Lower leg skin (tissue), 3 donors: Measurements from ENCODE around the gene ATP6V0E1.

ENCODE experiments used
- POLR2A ChIP-seq, 2 donors: fragments of 450-650 bp; IDR thresholded peaks; one replicate each; pipeline ENCODE4 v1.6.1; 2016 to 2017; ENCODE audit warnings: antibody characterized with exemption in 2 of 2, mild to moderate bottlenecking in 1 of 2, moderate library complexity in 1 of 2
- TF ChIP-seq, protein P1 (sequence below), 3 donors: fragments of 450-650 bp; IDR thresholded peaks; one replicate each; pipeline ENCODE4 v1.5.1; 2016; ENCODE audit warnings: antibody characterized with exemption in 3 of 3, mild to moderate bottlenecking in 3 of 3, moderate library complexity in 2 of 3

DNA sequence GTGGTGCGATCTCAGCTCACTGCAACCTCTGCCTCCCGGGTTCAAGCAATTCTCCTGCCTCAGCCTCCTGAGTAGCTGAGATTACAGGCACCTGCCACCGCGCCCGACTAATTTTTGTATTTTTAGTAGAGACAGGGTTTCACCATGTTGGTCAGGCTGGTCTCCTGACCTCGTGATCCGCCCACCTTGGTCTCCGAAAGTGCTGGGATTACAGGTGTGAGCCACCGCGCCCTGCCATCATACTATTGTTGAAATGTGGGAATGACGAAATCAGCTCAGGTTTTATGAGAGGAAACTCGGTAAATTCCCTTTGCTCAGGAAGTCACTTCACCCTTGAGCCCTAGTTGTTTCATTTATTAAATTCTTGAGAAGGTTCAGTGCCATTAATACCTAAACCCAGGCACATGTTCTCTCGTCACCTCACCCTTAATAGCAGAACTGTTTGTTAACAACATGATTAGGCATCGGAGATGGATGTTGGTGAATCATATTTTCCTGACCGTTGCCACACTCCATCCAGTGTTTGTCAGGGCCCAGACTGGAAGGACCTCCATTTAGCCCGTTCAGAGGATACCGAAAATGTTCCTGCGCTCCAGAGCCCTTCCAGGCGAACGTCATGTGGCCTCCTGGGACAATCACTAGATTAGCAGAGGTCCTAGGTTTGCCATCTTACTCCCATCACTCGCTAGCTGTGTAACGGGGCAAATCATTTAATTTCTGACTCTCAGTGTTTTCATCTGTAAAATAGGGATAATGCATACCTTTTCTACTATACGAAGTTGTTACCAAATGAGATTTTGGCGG is 52.5 kb downstream of the ATP6V0E1 start:
- TF ChIP-seq, protein P1, sequence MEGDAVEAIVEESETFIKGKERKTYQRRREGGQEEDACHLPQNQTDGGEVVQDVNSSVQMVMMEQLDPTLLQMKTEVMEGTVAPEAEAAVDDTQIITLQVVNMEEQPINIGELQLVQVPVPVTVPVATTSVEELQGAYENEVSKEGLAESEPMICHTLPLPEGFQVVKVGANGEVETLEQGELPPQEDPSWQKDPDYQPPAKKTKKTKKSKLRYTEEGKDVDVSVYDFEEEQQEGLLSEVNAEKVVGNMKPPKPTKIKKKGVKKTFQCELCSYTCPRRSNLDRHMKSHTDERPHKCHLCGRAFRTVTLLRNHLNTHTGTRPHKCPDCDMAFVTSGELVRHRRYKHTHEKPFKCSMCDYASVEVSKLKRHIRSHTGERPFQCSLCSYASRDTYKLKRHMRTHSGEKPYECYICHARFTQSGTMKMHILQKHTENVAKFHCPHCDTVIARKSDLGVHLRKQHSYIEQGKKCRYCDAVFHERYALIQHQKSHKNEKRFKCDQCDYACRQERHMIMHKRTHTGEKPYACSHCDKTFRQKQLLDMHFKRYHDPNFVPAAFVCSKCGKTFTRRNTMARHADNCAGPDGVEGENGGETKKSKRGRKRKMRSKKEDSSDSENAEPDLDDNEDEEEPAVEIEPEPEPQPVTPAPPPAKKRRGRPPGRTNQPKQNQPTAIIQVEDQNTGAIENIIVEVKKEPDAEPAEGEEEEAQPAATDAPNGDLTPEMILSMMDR (IDR thresholded peaks at IDR 0.05): no peak
- no peak for TF ChIP-seq POLR2A (IDR thresholded peaks at IDR 0.05)
